LNCaP clone FGC (cell line): Measurements from ENCODE around the gene KCTD6.
A peak's percentile ranks its signal among the peaks of the same experiment; 100 is the strongest.

Source experiments
- DNase-seq: peaks from one replicate; pipeline ENCODE4 v3.0.0-alpha.2; 2011; ENCODE audit warnings: low read depth
- H3K4me3 ChIP-seq: 2 replicates; pipeline ENCODE4 v1.5.1; 2011; ENCODE audit warnings: mild to moderate bottlenecking, low read depth, low read length, control low read depth
- TF ChIP-seq, protein P1 (sequence below): IDR thresholded peaks from 2 replicates; pipeline ENCODE4 v1.5.1; 2012; ENCODE audit warnings: mild to moderate bottlenecking; ENCODE audit not compliant: control insufficient read depth, insufficient read depth; ENCODE audit errors: extremely low read depth

Gene KCTD6

DNA sequence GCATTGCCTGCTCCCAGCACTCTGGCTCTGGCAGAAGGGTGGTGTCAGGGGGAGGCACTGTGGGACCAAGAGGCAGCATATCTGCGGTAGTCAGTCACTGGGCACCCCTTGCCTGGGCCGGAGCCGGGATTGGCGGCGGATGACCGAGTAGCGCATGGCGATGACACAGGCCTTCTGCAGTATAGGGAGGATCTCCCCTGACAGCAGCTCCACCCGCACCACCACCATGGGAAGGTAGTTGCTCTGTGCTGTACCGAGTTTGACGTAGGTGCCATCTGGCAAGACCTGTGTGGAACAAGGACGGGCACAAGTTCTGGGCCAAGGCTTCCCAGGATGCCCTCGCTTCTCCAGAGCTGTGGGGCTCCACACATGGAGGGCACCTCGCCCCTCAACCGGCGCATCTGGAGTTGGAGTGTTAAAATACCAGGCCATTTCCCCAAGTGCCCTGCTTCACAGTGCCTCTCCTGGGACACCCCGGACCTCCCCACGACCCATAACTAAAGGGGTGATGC is 38.5 kb downstream of the KCTD6 start:
- TF ChIP-seq, protein P1, sequence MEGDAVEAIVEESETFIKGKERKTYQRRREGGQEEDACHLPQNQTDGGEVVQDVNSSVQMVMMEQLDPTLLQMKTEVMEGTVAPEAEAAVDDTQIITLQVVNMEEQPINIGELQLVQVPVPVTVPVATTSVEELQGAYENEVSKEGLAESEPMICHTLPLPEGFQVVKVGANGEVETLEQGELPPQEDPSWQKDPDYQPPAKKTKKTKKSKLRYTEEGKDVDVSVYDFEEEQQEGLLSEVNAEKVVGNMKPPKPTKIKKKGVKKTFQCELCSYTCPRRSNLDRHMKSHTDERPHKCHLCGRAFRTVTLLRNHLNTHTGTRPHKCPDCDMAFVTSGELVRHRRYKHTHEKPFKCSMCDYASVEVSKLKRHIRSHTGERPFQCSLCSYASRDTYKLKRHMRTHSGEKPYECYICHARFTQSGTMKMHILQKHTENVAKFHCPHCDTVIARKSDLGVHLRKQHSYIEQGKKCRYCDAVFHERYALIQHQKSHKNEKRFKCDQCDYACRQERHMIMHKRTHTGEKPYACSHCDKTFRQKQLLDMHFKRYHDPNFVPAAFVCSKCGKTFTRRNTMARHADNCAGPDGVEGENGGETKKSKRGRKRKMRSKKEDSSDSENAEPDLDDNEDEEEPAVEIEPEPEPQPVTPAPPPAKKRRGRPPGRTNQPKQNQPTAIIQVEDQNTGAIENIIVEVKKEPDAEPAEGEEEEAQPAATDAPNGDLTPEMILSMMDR = no peak
- no peak overlapping the region for H3K4me3 ChIP-seq
- DNase-seq = no peak

DNA sequence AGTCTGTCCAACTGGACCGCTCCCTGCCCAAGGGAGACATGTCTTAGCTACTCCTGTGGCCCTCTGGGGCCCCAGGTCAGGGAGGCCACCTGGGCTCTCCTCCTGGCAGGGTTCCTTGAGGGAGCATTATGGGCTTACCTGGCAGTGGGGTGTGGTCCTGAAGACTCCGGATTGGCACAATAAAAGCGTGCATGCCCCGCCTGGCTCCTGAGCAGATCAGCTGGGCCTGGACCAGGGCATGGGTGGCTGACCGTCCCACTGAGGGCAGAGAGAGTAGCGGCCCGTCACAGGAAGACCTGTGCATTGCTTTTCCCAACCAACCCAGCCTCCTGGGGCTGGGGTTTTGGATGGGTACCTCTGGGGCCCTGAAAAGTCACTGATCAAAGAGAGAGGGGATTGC is 39.7 kb downstream of the KCTD6 start:
- TF ChIP-seq, protein P1 = no peak
- no peak for DNase-seq
- no peak overlapping the region for H3K4me3 ChIP-seq

DNA sequence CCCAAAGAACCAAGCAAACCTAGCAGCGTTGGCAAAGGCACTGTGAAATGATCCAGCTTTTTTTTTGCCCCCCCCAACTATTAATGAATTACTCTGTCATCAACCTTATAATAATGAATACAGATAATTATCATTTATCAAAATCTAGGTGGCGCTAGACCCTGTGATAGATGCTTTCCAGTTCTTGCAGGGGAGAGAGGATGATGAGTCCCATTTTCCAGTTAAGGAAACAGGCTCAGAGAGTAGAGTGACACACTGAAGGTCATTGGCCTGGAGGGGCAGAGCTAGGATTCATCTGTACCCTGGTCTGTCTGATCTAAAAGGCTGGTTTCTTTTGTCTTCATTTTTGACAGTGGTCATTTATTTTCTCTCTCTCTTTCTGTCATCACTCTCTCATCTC is 40.1 kb downstream of the KCTD6 start:
- no peak overlapping the region for H3K4me3 ChIP-seq
- DNase-seq = no peak
- TF ChIP-seq, protein P1 = no peak

DNA sequence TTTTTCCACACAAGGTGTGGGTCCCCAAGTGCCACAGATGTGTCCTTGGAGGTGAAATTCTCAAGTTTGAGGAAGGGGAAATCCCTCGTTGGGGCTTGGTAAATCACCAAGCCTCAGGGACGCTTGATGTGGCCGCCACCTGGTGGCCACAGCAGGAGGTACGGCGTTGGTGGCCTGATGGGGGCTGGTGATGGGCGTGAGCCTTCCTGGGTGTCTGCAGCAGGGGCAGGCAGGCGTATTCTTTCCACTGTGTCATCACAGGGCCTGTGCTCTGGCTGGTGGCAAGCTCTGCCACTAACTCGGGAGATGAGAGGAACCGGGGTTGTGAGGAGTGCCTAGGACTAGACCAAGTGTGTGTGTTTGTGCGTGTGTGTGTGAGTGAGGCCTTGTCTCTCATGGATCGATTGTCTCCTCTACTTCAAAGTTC is 40.9 kb downstream of the KCTD6 start:
- TF ChIP-seq, protein P1 = peak; percentile 93
- no peak overlapping the region for H3K4me3 ChIP-seq
- no peak for DNase-seq

DNA sequence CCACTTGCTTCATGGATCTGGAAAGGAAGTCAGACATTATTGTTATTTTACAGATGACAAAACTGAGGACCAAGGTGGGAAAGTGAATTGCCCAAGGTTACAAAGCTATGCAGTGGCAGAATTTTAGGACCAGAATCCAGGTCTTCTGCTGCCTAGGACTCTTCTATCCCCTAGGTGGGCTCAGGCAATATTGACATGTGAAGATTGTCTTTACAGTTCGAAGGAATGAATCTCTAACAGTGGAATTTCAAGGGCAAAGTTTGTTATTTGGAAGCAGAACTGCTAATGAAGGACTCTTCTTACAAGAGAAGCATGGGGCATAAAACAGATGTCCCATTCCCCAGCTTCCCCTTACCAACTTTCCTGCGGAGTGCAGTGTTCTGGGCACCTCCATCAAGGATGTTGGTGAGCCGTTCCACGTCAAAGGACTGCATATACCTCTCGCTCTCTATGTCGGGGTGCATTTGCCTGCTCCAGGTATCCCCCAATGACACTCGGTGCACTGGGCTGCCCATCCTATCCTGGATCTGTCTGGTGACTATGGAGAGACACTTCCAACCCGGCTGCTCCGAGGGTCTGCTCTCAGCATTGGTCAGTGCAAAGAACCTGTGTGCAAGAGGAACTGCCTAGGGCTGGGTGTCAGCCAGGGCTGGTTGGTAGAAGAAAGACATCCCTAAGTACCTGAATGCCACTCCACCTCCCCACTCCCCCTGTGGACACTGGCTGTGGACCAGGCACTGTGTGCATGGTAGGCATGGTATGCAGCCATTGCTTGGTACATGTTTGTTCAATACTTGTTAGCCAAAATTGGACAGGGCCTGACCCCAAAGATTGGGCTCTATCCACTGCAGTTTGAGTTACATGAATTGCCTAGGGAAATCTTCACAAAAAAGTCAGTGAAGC is 42.9 kb downstream of the KCTD6 start:
- DNase-seq = no peak
- H3K4me3 ChIP-seq = no peak overlapping the region
- TF ChIP-seq, protein P1 = no peak

DNA sequence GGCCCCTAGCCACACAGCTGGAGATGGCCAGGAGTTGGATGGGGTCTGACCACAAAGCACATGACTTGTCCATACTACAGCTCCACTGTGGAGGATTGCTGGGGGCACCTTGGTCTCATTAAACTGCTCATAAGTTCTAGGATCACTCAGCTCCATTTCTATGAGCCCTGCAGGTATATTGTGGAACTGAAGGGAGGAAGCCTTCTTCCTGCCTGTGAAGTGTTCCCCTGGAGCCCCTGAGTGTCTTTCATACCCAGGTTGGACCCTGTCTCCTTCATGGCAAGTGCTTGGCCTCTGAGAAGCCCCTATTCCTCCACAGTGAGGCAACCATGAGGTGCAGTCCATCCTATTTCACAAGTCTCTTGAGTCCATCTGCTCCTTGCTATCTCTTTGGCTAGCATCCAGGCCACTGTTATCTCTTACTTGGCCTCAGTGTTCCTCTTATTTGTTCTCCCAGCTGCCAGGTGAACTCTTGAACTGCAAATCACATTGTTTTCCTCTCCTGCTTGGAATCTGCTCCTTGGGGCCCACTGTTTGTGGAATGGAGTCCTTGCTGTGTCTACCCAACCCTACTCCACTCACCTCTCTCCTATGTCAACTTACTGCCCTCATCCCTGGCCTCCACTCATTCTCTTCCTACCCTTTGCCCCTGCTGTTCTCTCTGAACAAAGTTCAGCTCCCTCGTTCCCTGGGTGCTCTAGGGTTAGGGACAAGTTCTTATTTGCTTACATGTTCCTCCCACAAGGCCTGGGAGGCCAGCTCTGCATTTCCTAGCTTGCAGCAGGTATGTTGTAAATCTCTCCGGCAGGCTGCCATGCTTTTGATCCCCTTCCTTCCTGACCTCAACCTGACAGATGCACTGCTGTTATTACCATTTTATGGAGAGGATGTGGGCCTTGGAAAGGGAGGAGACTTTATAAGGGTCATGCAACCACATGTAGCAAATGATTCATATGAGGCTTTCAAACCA is 43.9 kb downstream of the KCTD6 start:
- no peak for DNase-seq
- TF ChIP-seq, protein P1 = no peak

More for the DNA sequence above, 43.9 kb downstream of the KCTD6 start:
- no peak overlapping the region for H3K4me3 ChIP-seq
